HepG2 (cell line): Measurements from ENCODE around the gene LCORL. TPM values are rescaled to one million over a fixed set of nuclear protein-coding genes. Genes with fewer than 3 reads are reported as not detected.

Source experiments
- CC2D1A ChIP-seq: sonication (generic); formaldehyde crosslinking; IDR thresholded peaks from 2 replicates; pipeline ENCODE4 v1.8.1; 2023; ENCODE audit warnings: mild to moderate bottlenecking, missing genetic modification reagents
- DRAP1 ChIP-seq: IDR thresholded peaks from 2 replicates; pipeline ENCODE4 v1.6.1; 2016; ENCODE audit warnings: missing genetic modification reagents, missing compliant biosample characterization
- FOXA3 ChIP-seq: IDR thresholded peaks from 2 replicates; pipeline ENCODE4 v1.6.1; 2016; ENCODE audit warnings: missing genetic modification reagents, missing compliant biosample characterization
- MATR3 ChIP-seq: sonication (generic); formaldehyde crosslinking; IDR thresholded peaks from 2 replicates; pipeline ENCODE4 v1.4.0; 2020; ENCODE audit warnings: missing genetic modification reagents
- MXI1 ChIP-seq: IDR thresholded peaks from 3 replicates; pipeline ENCODE4 v1.6.1; 2012; ENCODE audit warnings: low read depth, low read length, inconsistent platforms, borderline replicate concordance
- NPAS2 ChIP-seq: sonication (generic); formaldehyde crosslinking; IDR thresholded peaks from 2 replicates; pipeline ENCODE4 v1.8.0; 2022; ENCODE audit warnings: mild to moderate bottlenecking, missing genetic modification reagents, borderline replicate concordance
- ONECUT2 ChIP-seq: sonication (generic); formaldehyde crosslinking; IDR thresholded peaks from 2 replicates; pipeline ENCODE4 v1.4.0; 2020; ENCODE audit warnings: missing genetic modification reagents
- PRPF4 ChIP-seq: fragments of 200-400 bp; formaldehyde crosslinking; IDR thresholded peaks from 2 replicates; pipeline ENCODE4 v1.6.1; 2016; ENCODE audit warnings: low read length, low read depth; ENCODE audit not compliant: poor library complexity, severe bottlenecking
- RBM39 ChIP-seq: fragments of 200-400 bp; formaldehyde crosslinking; IDR thresholded peaks from one replicate; pipeline ENCODE4 v1.6.1; 2018; ENCODE audit warnings: antibody characterized with exemption, mild to moderate bottlenecking, low read depth, low read length; ENCODE audit not compliant: poor library complexity, severe bottlenecking
- THRA ChIP-seq: sonication (generic); formaldehyde crosslinking; IDR thresholded peaks from 2 replicates; pipeline ENCODE4 v1.4.0; 2020; ENCODE audit warnings: missing genetic modification reagents, borderline replicate concordance
- TRAFD1 ChIP-seq: sonication (generic); formaldehyde crosslinking; IDR thresholded peaks from 2 replicates; pipeline ENCODE4 v1.5.1; 2020; ENCODE audit warnings: missing genetic modification reagents, mild to moderate bottlenecking, borderline replicate concordance
- XRCC5 ChIP-seq: fragments of 200-400 bp; formaldehyde crosslinking; optimal IDR thresholded peaks from 2 replicates; pipeline ENCODE3; 2017; ENCODE audit warnings: mild to moderate bottlenecking, low read length
- ZNF263 ChIP-seq: sonication (generic); formaldehyde crosslinking; IDR thresholded peaks from 2 replicates; pipeline ENCODE4 v1.4.0; 2020; ENCODE audit warnings: missing genetic modification reagents
- ZNF549 ChIP-seq: sonication (generic); formaldehyde crosslinking; IDR thresholded peaks from 2 replicates; pipeline ENCODE4 v1.5.0; 2020; ENCODE audit warnings: missing genetic modification reagents
- ZNF782 ChIP-seq: sonication (generic); formaldehyde crosslinking; IDR thresholded peaks from 2 replicates; pipeline ENCODE4 v1.4.0; 2020; ENCODE audit warnings: missing genetic modification reagents, mild to moderate bottlenecking, borderline replicate concordance
- polyA plus RNA-seq, 8 experiments: library from polyadenylated mRNA; depleted of rRNA in 3 of 8; stranded (reverse) in 7 of 8; unstranded in 1 of 8; fragments of >200 nt; fragmentation: Illumina TruSeq in 4 of 8; extraction: Trizol in 4 of 8; gene quantifications; 2 replicates each; pipeline versions ENCODE4 v1.2.1 to v1.2.3, GENCODE V29; 2011 to 2016; ENCODE audit warnings: low read depth in 4 of 8, missing spikeins in 1 of 8, mixed read lengths in 1 of 8; ENCODE audit not compliant: insufficient read depth in 1 of 8
- total RNA-seq, 5 experiments: library from RNA; depleted of rRNA; stranded (reverse); fragments of >200 nt; fragmentation: Illumina TruSeq; extraction: Trizol; gene quantifications; 2 replicates each; pipeline ENCODE4 v1.2.3, GENCODE V29; 2016; ENCODE audit warnings: low read depth in 1 of 5
- TF ChIP-seq, protein P1 (sequence below), 2 experiments: IDR thresholded peaks; 2 replicates each; pipeline ENCODE4 v1.6.1; 2011 to 2012; ENCODE audit warnings: low read length in 2 of 2, borderline replicate concordance in 1 of 2, low read depth in 1 of 2, mild to moderate bottlenecking in 1 of 2, moderate library complexity in 1 of 2
- TF ChIP-seq, protein P2 (sequence below): sonication (generic); formaldehyde crosslinking; IDR thresholded peaks from 2 replicates; pipeline ENCODE4 v1.5.0; 2020; ENCODE audit warnings: mild to moderate bottlenecking, low read depth, missing genetic modification reagents, borderline replicate concordance
- TF ChIP-seq, protein P3 (sequence below): IDR thresholded peaks from 2 replicates; pipeline ENCODE4 v1.6.1; 2016
- TF ChIP-seq, protein P4 (sequence below): sonication (generic); formaldehyde crosslinking; IDR thresholded peaks from 2 replicates; pipeline ENCODE4 v1.5.0; 2020; ENCODE audit warnings: missing genetic modification reagents, mild to moderate bottlenecking, borderline replicate concordance

The LCORL gene
- total and polyA plus RNA-seq, 2 of the 13 experiments (the other 11 are each of a cell fraction or from before 2014, with no cell fraction given): 5.3 to 14.5 TPM

GRCh38 chr4:18020671-18021469 is 685 bp downstream of the LCORL start (continued):
- TF ChIP-seq, protein P1, sequence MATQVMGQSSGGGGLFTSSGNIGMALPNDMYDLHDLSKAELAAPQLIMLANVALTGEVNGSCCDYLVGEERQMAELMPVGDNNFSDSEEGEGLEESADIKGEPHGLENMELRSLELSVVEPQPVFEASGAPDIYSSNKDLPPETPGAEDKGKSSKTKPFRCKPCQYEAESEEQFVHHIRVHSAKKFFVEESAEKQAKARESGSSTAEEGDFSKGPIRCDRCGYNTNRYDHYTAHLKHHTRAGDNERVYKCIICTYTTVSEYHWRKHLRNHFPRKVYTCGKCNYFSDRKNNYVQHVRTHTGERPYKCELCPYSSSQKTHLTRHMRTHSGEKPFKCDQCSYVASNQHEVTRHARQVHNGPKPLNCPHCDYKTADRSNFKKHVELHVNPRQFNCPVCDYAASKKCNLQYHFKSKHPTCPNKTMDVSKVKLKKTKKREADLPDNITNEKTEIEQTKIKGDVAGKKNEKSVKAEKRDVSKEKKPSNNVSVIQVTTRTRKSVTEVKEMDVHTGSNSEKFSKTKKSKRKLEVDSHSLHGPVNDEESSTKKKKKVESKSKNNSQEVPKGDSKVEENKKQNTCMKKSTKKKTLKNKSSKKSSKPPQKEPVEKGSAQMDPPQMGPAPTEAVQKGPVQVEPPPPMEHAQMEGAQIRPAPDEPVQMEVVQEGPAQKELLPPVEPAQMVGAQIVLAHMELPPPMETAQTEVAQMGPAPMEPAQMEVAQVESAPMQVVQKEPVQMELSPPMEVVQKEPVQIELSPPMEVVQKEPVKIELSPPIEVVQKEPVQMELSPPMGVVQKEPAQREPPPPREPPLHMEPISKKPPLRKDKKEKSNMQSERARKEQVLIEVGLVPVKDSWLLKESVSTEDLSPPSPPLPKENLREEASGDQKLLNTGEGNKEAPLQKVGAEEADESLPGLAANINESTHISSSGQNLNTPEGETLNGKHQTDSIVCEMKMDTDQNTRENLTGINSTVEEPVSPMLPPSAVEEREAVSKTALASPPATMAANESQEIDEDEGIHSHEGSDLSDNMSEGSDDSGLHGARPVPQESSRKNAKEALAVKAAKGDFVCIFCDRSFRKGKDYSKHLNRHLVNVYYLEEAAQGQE (IDR thresholded peaks at IDR 0.05; ENCODE audit: borderline replicate concordance in 1 of 2, low read depth in 1 of 2, low read length in 2 of 2): no peak
- TF ChIP-seq ZNF782 (CRISPR knock-in tag): no peak
- TF ChIP-seq, protein P2, sequence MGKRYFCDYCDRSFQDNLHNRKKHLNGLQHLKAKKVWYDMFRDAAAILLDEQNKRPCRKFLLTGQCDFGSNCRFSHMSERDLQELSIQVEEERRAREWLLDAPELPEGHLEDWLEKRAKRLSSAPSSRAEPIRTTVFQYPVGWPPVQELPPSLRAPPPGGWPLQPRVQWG (CRISPR knock-in tag): no peak
- TF ChIP-seq, protein P3, sequence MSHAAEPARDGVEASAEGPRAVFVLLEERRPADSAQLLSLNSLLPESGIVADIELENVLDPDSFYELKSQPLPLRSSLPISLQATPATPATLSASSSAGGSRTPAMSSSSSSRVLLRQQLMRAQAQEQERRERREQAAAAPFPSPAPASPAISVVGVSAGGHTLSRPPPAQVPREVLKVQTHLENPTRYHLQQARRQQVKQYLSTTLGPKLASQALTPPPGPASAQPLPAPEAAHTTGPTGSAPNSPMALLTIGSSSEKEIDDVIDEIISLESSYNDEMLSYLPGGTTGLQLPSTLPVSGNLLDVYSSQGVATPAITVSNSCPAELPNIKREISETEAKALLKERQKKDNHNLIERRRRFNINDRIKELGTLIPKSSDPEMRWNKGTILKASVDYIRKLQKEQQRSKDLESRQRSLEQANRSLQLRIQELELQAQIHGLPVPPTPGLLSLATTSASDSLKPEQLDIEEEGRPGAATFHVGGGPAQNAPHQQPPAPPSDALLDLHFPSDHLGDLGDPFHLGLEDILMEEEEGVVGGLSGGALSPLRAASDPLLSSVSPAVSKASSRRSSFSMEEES (CRISPR knock-in tag): peak; percentile 59; the same call in 1 of the 2 replicates
- peak; percentile 14 for TF ChIP-seq XRCC5
- TF ChIP-seq DRAP1 (CRISPR knock-in tag): no peak
- no peak for TF ChIP-seq RBM39
- TF ChIP-seq ONECUT2 (CRISPR knock-in tag): no peak
- TF ChIP-seq, protein P4, sequence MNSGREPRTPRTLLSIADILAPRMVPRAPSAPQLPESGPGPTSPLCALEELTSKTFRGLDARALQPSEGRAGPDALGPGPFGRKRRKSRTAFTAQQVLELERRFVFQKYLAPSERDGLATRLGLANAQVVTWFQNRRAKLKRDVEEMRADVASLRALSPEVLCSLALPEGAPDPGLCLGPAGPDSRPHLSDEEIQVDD (CRISPR knock-in tag): no peak
- peak; percentile 31; the same call in 1 of the 3 replicates for TF ChIP-seq MXI1
- TF ChIP-seq PRPF4: no peak
- no peak for TF ChIP-seq THRA
- no peak for TF ChIP-seq FOXA3 (CRISPR knock-in tag)
- no peak for TF ChIP-seq NPAS2
- TF ChIP-seq TRAFD1: no peak
- no peak for TF ChIP-seq CC2D1A
- no peak for TF ChIP-seq ZNF549 (CRISPR knock-in tag)
- no peak for TF ChIP-seq ZNF263
- TF ChIP-seq MATR3 (CRISPR knock-in tag): no peak
